ENCODE results near the gene SPO11. TPM values are rescaled to one million over a fixed set of nuclear protein-coding genes. Genes with fewer than 3 reads are reported as not detected.
A peak's percentile ranks its signal among the peaks of the same experiment; 100 is the strongest.

Gene SPO11
- total RNA-seq, 1 donor from 2014 or later = not detected

GRCh38 chr20:57387463-57387862 lies 57.9 kb downstream of the SPO11 start:
- no peaks in the 10 kb centered on the region for H3K27me3 Mint-ChIP-seq (ENCODE audit: low read depth)
- no peak overlapping the region for H3K27ac Mint-ChIP-seq
- H3K36me3 Mint-ChIP-seq = no peaks in the 10 kb centered on the region
- no peak overlapping the region for H3K4me3 Mint-ChIP-seq
- H3K4me1 Mint-ChIP-seq = peaks cover 16% of the 10 kb centered on the region
- DNase-seq (ENCODE audit: low spot score in 2 of 2, unreplicated experiment in 2 of 2) = no peak
- H3K9me3 Mint-ChIP-seq = no peaks in the 10 kb centered on the region
- TF ChIP-seq, protein P1, sequence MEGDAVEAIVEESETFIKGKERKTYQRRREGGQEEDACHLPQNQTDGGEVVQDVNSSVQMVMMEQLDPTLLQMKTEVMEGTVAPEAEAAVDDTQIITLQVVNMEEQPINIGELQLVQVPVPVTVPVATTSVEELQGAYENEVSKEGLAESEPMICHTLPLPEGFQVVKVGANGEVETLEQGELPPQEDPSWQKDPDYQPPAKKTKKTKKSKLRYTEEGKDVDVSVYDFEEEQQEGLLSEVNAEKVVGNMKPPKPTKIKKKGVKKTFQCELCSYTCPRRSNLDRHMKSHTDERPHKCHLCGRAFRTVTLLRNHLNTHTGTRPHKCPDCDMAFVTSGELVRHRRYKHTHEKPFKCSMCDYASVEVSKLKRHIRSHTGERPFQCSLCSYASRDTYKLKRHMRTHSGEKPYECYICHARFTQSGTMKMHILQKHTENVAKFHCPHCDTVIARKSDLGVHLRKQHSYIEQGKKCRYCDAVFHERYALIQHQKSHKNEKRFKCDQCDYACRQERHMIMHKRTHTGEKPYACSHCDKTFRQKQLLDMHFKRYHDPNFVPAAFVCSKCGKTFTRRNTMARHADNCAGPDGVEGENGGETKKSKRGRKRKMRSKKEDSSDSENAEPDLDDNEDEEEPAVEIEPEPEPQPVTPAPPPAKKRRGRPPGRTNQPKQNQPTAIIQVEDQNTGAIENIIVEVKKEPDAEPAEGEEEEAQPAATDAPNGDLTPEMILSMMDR (IDR thresholded peaks at IDR 0.05; ENCODE audit: unreplicated experiment) = no peak

- H3K27me3 Mint-ChIP-seq (ENCODE audit: low read depth) = no peaks in the 10 kb centered on the region
- no peaks in the 10 kb centered on the region for H3K9me3 Mint-ChIP-seq
- H3K4me3 Mint-ChIP-seq = no peak overlapping the region
- H3K4me1 Mint-ChIP-seq = peaks cover 21% of the 10 kb centered on the region
- TF ChIP-seq, protein P1 (IDR thresholded peaks at IDR 0.05; ENCODE audit: unreplicated experiment) = no peak
- H3K27ac Mint-ChIP-seq = no peak overlapping the region
- H3K36me3 Mint-ChIP-seq = no peaks in the 10 kb centered on the region
- DNase-seq (ENCODE audit: low spot score in 2 of 2, unreplicated experiment in 2 of 2) = no peak
Measured at GRCh38 chr20:57387945-57388371, 58.4 kb downstream of the SPO11 start.

- H3K4me3 Mint-ChIP-seq = peak overlapping the region; percentile 49
- H3K4me1 Mint-ChIP-seq = peaks cover 30% of the 10 kb centered on the region
- no peaks in the 10 kb centered on the region for H3K9me3 Mint-ChIP-seq
- TF ChIP-seq, protein P1 (IDR thresholded peaks at IDR 0.05; ENCODE audit: unreplicated experiment) = no peak
- H3K36me3 Mint-ChIP-seq = peaks cover 2% of the 10 kb centered on the region
- H3K27me3 Mint-ChIP-seq (ENCODE audit: low read depth) = no peaks in the 10 kb centered on the region
- DNase-seq (ENCODE audit: low spot score in 2 of 2, unreplicated experiment in 2 of 2) = peak in 1 of 2 experiments; percentile 57
- peak overlapping the region; percentile 67 for H3K27ac Mint-ChIP-seq
Measured at GRCh38 chr20:57388953-57389694, 59.5 kb downstream of the SPO11 start.

DNA sequence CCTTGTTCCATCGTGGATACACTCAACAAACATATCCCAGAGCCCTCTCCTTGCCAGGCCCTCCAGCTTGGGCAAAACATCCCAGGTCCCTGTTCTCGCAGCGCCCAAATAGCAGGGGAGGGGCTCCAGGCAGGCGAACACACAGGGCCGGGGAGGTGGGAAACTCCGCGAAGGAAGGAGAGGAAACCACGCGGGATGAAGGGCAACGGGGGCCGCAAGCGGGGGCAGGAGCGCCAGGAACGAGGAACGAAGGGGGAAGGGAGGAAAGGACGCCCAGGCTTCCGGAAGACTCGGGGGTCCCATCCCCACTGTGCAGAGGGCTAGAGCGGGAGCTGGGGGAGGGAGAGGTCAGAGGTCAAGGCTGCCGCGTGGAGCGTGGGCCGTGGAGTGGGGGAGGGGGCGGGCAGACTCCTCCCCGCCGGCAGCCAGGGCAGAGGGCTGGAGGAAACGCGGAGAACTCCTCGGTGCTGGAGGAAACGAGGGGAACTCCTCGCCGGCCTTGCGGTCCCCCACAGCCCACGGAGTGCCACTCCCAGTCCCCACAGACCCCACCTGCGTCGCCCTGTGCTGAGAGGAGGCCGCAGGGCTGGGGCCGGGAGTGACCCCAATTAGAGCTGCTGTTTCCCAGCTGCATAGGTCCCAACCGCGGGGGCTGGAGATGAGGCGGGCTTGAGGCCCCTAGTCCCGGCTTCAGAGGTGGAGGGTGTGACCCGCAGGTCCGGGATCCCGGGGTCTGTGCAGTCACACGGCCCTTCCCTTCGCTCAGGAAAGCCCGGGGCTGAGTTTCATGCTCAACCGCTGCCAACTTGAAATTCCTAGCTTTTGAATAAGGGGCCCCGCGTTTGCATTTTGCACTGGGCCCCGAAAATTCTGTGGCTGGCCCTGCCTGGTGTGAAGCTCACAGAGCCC lies 60.3 kb downstream of the SPO11 start:
- H3K27ac Mint-ChIP-seq = peak overlapping the region; percentile 67
- H3K36me3 Mint-ChIP-seq = peaks cover 2% of the 10 kb centered on the region
- TF ChIP-seq, protein P1 (IDR thresholded peaks at IDR 0.05; ENCODE audit: unreplicated experiment) = no peak
- H3K4me1 Mint-ChIP-seq = peaks cover 30% of the 10 kb centered on the region
- H3K4me3 Mint-ChIP-seq = peak overlapping the region; percentile 66
- DNase-seq (ENCODE audit: low spot score in 2 of 2, unreplicated experiment in 2 of 2) = no peak
- H3K9me3 Mint-ChIP-seq = no peaks in the 10 kb centered on the region
- H3K27me3 Mint-ChIP-seq (ENCODE audit: low read depth) = no peaks in the 10 kb centered on the region

- Mint-ChIP-seq H3K4me3 (peak within 1 kb of the TSS; percentile 83), H3K9me3 (no peaks in the 10 kb centered on the region), H3K36me3 (peaks cover 4% of the 10 kb centered on the region), H3K4me1 (peaks cover 30% of the 10 kb centered on the region), H3K27ac (peak within 1 kb of the TSS; percentile 88), H3K27me3 (ENCODE audit: low read depth) (no peaks in the 10 kb centered on the region)
- peak; percentile 68 to 74 for DNase-seq (ENCODE audit: low spot score in 2 of 2, unreplicated experiment in 2 of 2)
- TF ChIP-seq, protein P1 (IDR thresholded peaks at IDR 0.05; ENCODE audit: unreplicated experiment) = no peak
Measured at GRCh38 chr20:57390604-57391438, 61.2 kb downstream of the SPO11 start, which contains the start of gene RBM38. TSS of gene RBM38 (plus strand) at chr20:57391396. CDS start at chr20:57391582, 186 bp downstream.

All from mesothelial cell of epicardium (in vitro differentiated cells).